Suprapubic skin (tissue), 4 donors: ENCODE measurements around the gene RBPJ. TPM values are rescaled to one million over a fixed set of nuclear protein-coding genes. Genes with fewer than 3 reads are reported as not detected.

Source experiments
- DNase-seq, 2 donors: peaks; one replicate each; pipeline ENCODE4 v3.0.0-alpha.2; 2019; ENCODE audit warnings: low spot score in 2 of 2
- H3K27ac ChIP-seq: fragments of 200-600 bp; sonication (generic); one replicate; pipeline ENCODE4 v1.5.1; 2019
- H3K27me3 ChIP-seq: fragments of 200-600 bp; sonication (generic); one replicate; pipeline ENCODE4 v1.5.1; 2019
- H3K36me3 ChIP-seq: fragments of 200-600 bp; sonication (generic); one replicate; pipeline ENCODE4 v1.5.1; 2019
- H3K4me1 ChIP-seq: fragments of 200-600 bp; sonication (generic); one replicate; pipeline ENCODE4 v1.5.1; 2019
- H3K4me3 ChIP-seq: fragments of 200-600 bp; sonication (generic); one replicate; pipeline ENCODE4 v1.5.1; 2019; ENCODE audit warnings: mild to moderate bottlenecking
- H3K9me3 ChIP-seq: fragments of 200-600 bp; sonication (generic); one replicate; pipeline ENCODE4 v1.5.1; 2019
- CTCF ChIP-seq, 2 donors: fragments of 200-600 bp in 1 of 2; fragments of 450-650 bp in 1 of 2; sonication (generic) in 1 of 2; IDR thresholded peaks; one replicate each; pipeline ENCODE4 v1.5.1; 2016 to 2019; ENCODE audit warnings: antibody characterized with exemption in 2 of 2, mild to moderate bottlenecking in 1 of 2, moderate library complexity in 1 of 2
- EP300 ChIP-seq: sonication (generic); formaldehyde crosslinking; IDR thresholded peaks from one replicate; pipeline ENCODE4 v1.6.1; 2017; ENCODE audit warnings: antibody characterized with exemption
- POLR2A ChIP-seq, 2 donors: fragments of 450-650 bp; IDR thresholded peaks; one replicate each; pipeline ENCODE4 v1.6.1; 2017; ENCODE audit warnings: antibody characterized with exemption in 2 of 2, mild to moderate bottlenecking in 2 of 2, moderate library complexity in 2 of 2
- POLR2AphosphoS5 ChIP-seq, 3 donors: sonication (generic); formaldehyde crosslinking; IDR thresholded peaks; one replicate each; pipeline ENCODE4 v1.6.1; 2017; ENCODE audit warnings: antibody characterized with exemption in 3 of 3
- WGBS: methylation state at CpG from one replicate; pipeline ENCODE4 v1.1.5; 2018; 5-methylcytosine and 5-hydroxymethylcytosine counted together
- total RNA-seq, 4 donors: library from RNA; depleted of rRNA; stranded (reverse); fragments of >200 nt; gene quantifications; one replicate each; pipeline ENCODE4 v1.1.0, GENCODE V29; 2016

RBPJ gene
- total RNA-seq, 4 donors from 2014 or later = 33.4 to 104 (median 46.1) TPM

- TF ChIP-seq EP300 (no peak), CTCF (IDR thresholded peaks at IDR 0.05) (no peak), POLR2A (IDR thresholded peaks at IDR 0.05) (no peak), POLR2AphosphoS5 (IDR thresholded peaks at IDR 0.05) (no peak)
- H3K4me1 ChIP-seq = no peaks in the 10 kb centered on the region
Measured at GRCh38 chr4:26406346-26406975, 85.6 kb downstream of the RBPJ start.

GRCh38 chr4:26407476-26407875 lies 86.7 kb downstream of the RBPJ start:
- Histone ChIP-seq H3K9me3 (peaks cover 5% of the 10 kb centered on the region), H3K27me3 (no peaks in the 10 kb centered on the region), H3K4me1 (peaks cover 4% of the 10 kb centered on the region), H3K36me3 (peaks cover 21% of the 10 kb centered on the region), H3K27ac (no peak overlapping the region), H3K4me3 (no peak overlapping the region)
- DNase-seq = no peak
- TF ChIP-seq EP300 (no peak), CTCF (IDR thresholded peaks at IDR 0.05) (no peak), POLR2A (IDR thresholded peaks at IDR 0.05) (no peak), POLR2AphosphoS5 (IDR thresholded peaks at IDR 0.05) (no peak)
- 100% methylated on average over 1 of the region's 1 CpG for WGBS

More at GRCh38 chr4:26406346-26406975, 85.6 kb downstream of the RBPJ start:
- Histone ChIP-seq H3K27ac (no peak overlapping the region), H3K27me3 (no peaks in the 10 kb centered on the region), H3K4me3 (no peak overlapping the region), H3K9me3 (peaks cover 5% of the 10 kb centered on the region), H3K36me3 (peaks cover 21% of the 10 kb centered on the region)
- 96% methylated on average over 4 of the region's 4 CpGs for WGBS
- DNase-seq = no peak

- TF ChIP-seq POLR2AphosphoS5 (IDR thresholded peaks at IDR 0.05) (no peak), POLR2A (IDR thresholded peaks at IDR 0.05) (no peak), EP300 (no peak), CTCF (IDR thresholded peaks at IDR 0.05) (peak; percentile 30 to 40)
- peaks cover 11% of the 10 kb centered on the region for H3K4me1 ChIP-seq
- no peaks in the 10 kb centered on the region for H3K27me3 ChIP-seq
- WGBS = 3% methylated on average over 2 of the region's 2 CpGs
- no peak for DNase-seq
- H3K27ac ChIP-seq = no peak overlapping the region
- no peak overlapping the region for H3K4me3 ChIP-seq
- peaks cover 5% of the 10 kb centered on the region for H3K9me3 ChIP-seq
- H3K36me3 ChIP-seq = peaks cover 27% of the 10 kb centered on the region
Measured at GRCh38 chr4:26410385-26411293, 89.8 kb downstream of the RBPJ start.

- no peak for TF ChIP-seq EP300
- no peak for TF ChIP-seq POLR2A (IDR thresholded peaks at IDR 0.05)
- TF ChIP-seq POLR2AphosphoS5 (IDR thresholded peaks at IDR 0.05) = no peak
- no peak for TF ChIP-seq CTCF (IDR thresholded peaks at IDR 0.05)
- no peak for DNase-seq
- Histone ChIP-seq H3K27me3 (no peaks in the 10 kb centered on the region), H3K36me3 (peaks cover 22% of the 10 kb centered on the region), H3K4me3 (no peak overlapping the region), H3K27ac (no peak overlapping the region), H3K9me3 (no peaks in the 10 kb centered on the region), H3K4me1 (peaks cover 11% of the 10 kb centered on the region)
- 81% methylated on average over 7 of the region's 7 CpGs for WGBS
Measured at GRCh38 chr4:26412381-26413372, 91.9 kb downstream of the RBPJ start.
